SU-DHL-6 (cell line): ENCODE results near the gene LDLRAD3.

Experiments
- EZH2phosphoT487 ChIP-seq: fragments of 200-600 bp; sonication (generic), shearing (Covaris generic); conservative IDR thresholded peaks from 2 replicates; pipeline ENCODE4 v1.6.1; 2018; ENCODE audit warnings: mild to moderate bottlenecking, antibody characterized with exemption, low read length, moderate library complexity, mixed read lengths
- TF ChIP-seq, protein P1 (sequence below): fragments of 200-600 bp; sonication (generic); IDR thresholded peaks from one replicate; pipeline ENCODE4 v1.5.1; 2017; ENCODE audit warnings: antibody characterized with exemption, mild to moderate bottlenecking, low read length, moderate library complexity; ENCODE audit not compliant: insufficient read depth, poor library complexity, severe bottlenecking

DNA sequence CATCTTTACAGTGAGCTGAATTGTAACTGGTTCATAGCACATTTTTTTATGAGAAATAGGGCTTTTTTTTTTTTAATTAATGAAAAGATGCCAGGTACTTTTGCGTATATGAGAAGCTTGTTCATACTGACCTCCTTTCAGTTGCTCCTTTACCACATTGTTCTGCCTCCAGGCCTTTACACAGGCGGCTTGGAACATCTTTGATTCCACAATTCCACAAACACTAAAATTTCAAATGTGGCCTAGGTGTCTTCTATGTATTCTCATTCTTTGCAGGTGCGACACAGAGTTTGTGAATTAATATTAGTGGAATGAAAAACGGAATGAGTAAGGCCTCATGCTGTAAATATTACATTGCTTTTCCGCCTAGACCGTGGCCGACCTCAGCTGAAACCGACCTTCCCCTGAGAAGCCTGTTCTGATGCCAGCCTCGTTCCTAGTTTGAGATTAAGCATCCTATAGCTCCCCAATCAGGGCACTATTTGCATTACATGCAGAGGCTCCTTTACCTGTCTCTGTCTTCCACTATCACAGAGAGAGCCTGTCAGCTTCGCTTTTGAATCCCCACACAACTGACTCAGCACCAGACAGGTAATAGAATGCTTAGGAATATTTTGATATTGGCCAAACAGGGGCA is 125.8 kb downstream of the LDLRAD3 start:
- TF ChIP-seq, protein P1, sequence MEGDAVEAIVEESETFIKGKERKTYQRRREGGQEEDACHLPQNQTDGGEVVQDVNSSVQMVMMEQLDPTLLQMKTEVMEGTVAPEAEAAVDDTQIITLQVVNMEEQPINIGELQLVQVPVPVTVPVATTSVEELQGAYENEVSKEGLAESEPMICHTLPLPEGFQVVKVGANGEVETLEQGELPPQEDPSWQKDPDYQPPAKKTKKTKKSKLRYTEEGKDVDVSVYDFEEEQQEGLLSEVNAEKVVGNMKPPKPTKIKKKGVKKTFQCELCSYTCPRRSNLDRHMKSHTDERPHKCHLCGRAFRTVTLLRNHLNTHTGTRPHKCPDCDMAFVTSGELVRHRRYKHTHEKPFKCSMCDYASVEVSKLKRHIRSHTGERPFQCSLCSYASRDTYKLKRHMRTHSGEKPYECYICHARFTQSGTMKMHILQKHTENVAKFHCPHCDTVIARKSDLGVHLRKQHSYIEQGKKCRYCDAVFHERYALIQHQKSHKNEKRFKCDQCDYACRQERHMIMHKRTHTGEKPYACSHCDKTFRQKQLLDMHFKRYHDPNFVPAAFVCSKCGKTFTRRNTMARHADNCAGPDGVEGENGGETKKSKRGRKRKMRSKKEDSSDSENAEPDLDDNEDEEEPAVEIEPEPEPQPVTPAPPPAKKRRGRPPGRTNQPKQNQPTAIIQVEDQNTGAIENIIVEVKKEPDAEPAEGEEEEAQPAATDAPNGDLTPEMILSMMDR = no peak
- TF ChIP-seq EZH2phosphoT487 = no peak
